Subcutaneous adipose tissue (tissue), 4 donors: ENCODE measurements around the gene GTF3C6. TPM values are rescaled to one million over a fixed set of nuclear protein-coding genes. Genes with fewer than 3 reads are reported as not detected.

Experiments
- CTCF ChIP-seq: fragments of 450-650 bp; IDR thresholded peaks from one replicate; pipeline ENCODE4 v1.5.1; 2016; ENCODE audit warnings: low read depth, mild to moderate bottlenecking, control low read depth, antibody characterized with exemption, moderate library complexity
- total RNA-seq, 4 donors: library from RNA; depleted of rRNA; stranded (reverse); fragments of >200 nt; gene quantifications; one replicate each; pipeline ENCODE4 v1.1.0, GENCODE V29; 2016

Gene GTF3C6
- total RNA-seq, 4 donors from 2014 or later = 26.9 to 75.7 (median 34.7) TPM

GRCh38 chr6:110960014-110960390, 1.5 kb downstream of the GTF3C6 start:
- no peak for TF ChIP-seq CTCF

GRCh38 chr6:110965629-110966229, 7.2 kb downstream of the GTF3C6 start:
- no peak for TF ChIP-seq CTCF

GRCh38 chr6:110971468-110971867, 13.0 kb downstream of the GTF3C6 start:
- TF ChIP-seq CTCF = no peak

- TF ChIP-seq CTCF = no peak
These were observed 18.1 kb downstream of the GTF3C6 start for GRCh38 chr6:110976575-110976974.

- no peak for TF ChIP-seq CTCF
These were observed 21.1 kb downstream of the GTF3C6 start for GRCh38 chr6:110979565-110980101.

GRCh38 chr6:110980227-110980626, 21.7 kb downstream of the GTF3C6 start:
- no peak for TF ChIP-seq CTCF

- TF ChIP-seq CTCF = no peak
These were observed 22.1 kb downstream of the GTF3C6 start for GRCh38 chr6:110980648-110981047.
